Osteocyte (in vitro differentiated cells): ENCODE results near the gene ABCG5. TPM values are rescaled to one million over a fixed set of nuclear protein-coding genes. Genes with fewer than 3 reads are reported as not detected.

Experiments
- DNase-seq: peaks from one replicate; pipeline ENCODE4 v3.0.0; 2021; ENCODE audit warnings: mixed read lengths; ENCODE audit not compliant: unreplicated experiment; ENCODE audit errors: extremely low spot score
- H3K27ac Mint-ChIP-seq: one replicate; pipeline ENCODE4 v1.8.0; 2021; ENCODE audit warnings: mild to moderate bottlenecking, mixed read lengths; ENCODE audit not compliant: unreplicated experiment
- H3K27me3 Mint-ChIP-seq: one replicate; pipeline ENCODE4 v1.8.0; 2021; ENCODE audit warnings: mixed read lengths; ENCODE audit not compliant: unreplicated experiment
- H3K36me3 Mint-ChIP-seq: one replicate; pipeline ENCODE4 v1.8.0; 2021; ENCODE audit warnings: mixed read lengths; ENCODE audit not compliant: unreplicated experiment
- H3K4me1 Mint-ChIP-seq: one replicate; pipeline ENCODE4 v1.8.0; 2021; ENCODE audit warnings: mixed read lengths; ENCODE audit not compliant: unreplicated experiment
- H3K4me3 Mint-ChIP-seq: one replicate; pipeline ENCODE4 v1.8.0; 2021; ENCODE audit warnings: mild to moderate bottlenecking, moderate library complexity, mixed read lengths; ENCODE audit not compliant: unreplicated experiment
- H3K9me3 Mint-ChIP-seq: one replicate; pipeline ENCODE4 v1.8.0; 2021; ENCODE audit warnings: mixed read lengths; ENCODE audit not compliant: unreplicated experiment
- total RNA-seq: library from RNA; stranded (reverse); gene quantifications from 2 replicates; pipeline ENCODE4 v1.2.1, GENCODE V29; 2021
- TF ChIP-seq, protein P1 (sequence below): fragments of 200-600 bp; sonication (generic); IDR thresholded peaks from 2 replicates; pipeline ENCODE4 v1.5.0; 2021; ENCODE audit warnings: antibody characterized with exemption, mild to moderate bottlenecking, moderate library complexity

The ABCG5 gene
- total RNA-seq, 1 donor from 2014 or later: not detected

DNA sequence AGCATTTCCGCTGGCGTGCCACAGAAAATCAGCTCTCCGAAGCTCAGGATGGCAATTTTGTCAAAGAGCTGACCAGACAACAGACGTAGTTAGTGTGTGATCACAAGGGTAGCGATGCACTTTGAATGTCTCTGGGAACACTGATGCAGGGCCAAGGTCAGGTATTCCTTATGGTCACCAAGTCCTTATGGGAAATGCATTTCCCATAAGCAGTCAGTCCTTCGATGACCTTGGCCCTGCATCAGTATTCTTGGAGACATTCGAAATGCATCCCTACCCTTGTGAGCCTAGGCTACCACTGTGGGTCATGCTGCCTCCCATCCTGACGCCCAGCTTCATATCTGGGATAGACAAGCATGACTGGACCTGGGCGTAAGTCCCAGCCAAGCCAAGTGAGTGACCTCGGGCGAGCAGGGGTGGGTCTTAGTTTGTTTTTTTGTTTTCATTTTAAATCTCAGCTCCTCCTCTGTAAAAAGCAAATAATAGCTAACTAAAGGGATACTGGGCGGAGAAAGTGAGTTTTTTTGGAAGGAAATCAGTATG is 13.6 kb downstream of the ABCG5 start:
- no peak for DNase-seq
- no peaks in the 10 kb centered on the region for H3K9me3 Mint-ChIP-seq
- TF ChIP-seq, protein P1, sequence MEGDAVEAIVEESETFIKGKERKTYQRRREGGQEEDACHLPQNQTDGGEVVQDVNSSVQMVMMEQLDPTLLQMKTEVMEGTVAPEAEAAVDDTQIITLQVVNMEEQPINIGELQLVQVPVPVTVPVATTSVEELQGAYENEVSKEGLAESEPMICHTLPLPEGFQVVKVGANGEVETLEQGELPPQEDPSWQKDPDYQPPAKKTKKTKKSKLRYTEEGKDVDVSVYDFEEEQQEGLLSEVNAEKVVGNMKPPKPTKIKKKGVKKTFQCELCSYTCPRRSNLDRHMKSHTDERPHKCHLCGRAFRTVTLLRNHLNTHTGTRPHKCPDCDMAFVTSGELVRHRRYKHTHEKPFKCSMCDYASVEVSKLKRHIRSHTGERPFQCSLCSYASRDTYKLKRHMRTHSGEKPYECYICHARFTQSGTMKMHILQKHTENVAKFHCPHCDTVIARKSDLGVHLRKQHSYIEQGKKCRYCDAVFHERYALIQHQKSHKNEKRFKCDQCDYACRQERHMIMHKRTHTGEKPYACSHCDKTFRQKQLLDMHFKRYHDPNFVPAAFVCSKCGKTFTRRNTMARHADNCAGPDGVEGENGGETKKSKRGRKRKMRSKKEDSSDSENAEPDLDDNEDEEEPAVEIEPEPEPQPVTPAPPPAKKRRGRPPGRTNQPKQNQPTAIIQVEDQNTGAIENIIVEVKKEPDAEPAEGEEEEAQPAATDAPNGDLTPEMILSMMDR: no peak
- no peak overlapping the region for H3K4me3 Mint-ChIP-seq
- H3K4me1 Mint-ChIP-seq: no peaks in the 10 kb centered on the region
- no peak overlapping the region for H3K27ac Mint-ChIP-seq
- no peaks in the 10 kb centered on the region for H3K36me3 Mint-ChIP-seq
- peaks cover 46% of the 10 kb centered on the region for H3K27me3 Mint-ChIP-seq

DNA sequence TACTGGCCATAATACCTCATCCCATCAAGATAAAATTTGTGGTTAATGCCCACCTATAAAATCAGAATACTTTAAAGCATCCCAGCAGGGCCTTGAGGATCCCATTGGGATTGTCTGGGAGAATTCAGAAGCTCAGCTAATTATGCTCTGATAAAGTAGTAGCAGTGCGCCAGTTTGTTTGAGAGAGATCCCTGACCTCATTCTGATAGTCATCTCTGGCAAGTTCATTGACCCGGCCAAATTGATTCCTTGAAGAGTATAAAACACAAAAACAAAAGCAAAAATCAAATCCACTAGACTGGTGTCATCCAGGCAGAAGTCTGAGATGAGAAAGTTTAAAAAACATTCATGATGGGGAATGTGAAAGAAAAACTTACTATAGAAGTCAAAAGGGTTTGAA is 14.1 kb downstream of the ABCG5 start:
- H3K4me3 Mint-ChIP-seq: no peak overlapping the region
- TF ChIP-seq, protein P1: no peak
- H3K36me3 Mint-ChIP-seq: no peaks in the 10 kb centered on the region
- H3K27ac Mint-ChIP-seq: no peak overlapping the region
- no peaks in the 10 kb centered on the region for H3K4me1 Mint-ChIP-seq
- no peaks in the 10 kb centered on the region for H3K9me3 Mint-ChIP-seq
- peaks cover 42% of the 10 kb centered on the region for H3K27me3 Mint-ChIP-seq
- DNase-seq: no peak

DNA sequence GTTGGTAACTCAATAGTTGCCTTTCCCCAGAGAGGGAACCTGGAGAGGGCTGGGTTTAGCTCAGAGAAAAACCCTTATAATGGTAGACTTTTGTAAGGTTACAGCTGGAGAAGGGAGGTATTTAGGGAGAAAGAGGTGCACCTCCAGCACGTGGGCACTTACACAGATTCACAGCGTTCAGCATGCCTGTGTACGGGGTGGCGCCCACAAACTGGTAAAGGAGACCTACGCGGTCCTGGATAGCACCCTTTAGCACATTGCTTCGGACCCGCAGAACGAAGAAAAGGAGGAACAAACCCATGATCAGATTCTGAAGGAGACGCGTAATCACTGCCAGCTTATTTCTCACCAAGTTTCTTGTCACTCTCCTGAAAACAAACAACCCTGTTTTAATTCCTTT is 14.9 kb downstream of the ABCG5 start:
- Mint-ChIP-seq H3K4me3 (no peak overlapping the region), H3K27ac (no peak overlapping the region), H3K27me3 (peaks cover 40% of the 10 kb centered on the region), H3K4me1 (peaks cover under 1% of the 10 kb centered on the region), H3K9me3 (no peaks in the 10 kb centered on the region), H3K36me3 (no peaks in the 10 kb centered on the region)
- TF ChIP-seq, protein P1: no peak
- DNase-seq: no peak

DNA sequence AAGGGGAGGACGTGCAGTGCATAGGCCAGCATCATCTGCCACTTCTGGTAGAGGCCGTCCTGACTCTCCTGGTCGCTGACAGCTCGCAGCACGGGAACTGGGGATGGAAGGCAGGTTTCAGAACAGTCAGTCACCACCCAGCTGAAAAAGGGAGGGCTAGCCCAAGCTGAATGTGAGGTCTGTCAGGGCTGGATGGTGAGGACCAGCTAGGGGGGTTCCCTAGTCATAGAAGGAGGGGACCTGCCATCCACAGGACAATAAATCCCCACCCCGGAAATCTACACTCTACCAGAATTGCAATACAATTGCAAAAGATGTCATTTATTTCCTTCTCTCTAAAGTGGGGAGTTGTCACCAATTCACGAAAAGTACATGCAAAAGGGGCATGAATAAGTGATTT is 15.8 kb downstream of the ABCG5 start:
- Mint-ChIP-seq H3K27me3 (peaks cover 42% of the 10 kb centered on the region), H3K36me3 (no peaks in the 10 kb centered on the region), H3K4me3 (no peak overlapping the region), H3K9me3 (no peaks in the 10 kb centered on the region), H3K4me1 (peaks cover 2% of the 10 kb centered on the region), H3K27ac (no peak overlapping the region)
- TF ChIP-seq, protein P1: no peak
- DNase-seq: no peak

DNA sequence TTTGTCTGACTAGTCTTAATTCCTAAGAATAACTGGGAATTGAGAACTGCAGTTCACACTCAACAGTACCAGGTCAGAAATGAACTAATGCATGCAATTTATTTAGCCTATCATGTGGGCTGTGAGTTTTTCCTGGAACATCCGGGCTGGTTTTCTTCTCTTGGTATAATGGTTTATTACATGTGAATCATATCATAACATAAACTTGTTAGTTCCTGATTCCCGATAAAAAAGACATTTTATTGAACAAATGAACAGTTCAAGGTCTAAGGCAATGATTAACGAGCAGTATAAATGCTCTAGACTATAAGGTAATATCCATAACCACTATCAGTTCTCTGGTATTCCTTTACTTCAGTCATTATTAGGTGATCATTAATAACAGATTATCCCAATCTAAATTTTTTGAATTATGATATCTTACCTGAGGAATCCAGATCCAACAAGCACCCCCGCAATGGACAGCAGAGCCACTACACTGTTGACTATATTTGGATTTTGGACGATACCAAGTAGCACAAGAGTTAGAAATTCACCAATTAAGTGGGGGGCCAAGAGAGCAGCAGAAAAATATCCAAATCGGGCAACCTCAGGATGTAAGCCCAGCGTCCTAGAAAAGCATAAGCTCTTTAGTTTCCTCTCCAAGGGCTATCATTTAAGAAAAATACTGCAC is 19.0 kb downstream of the ABCG5 start:
- no peak overlapping the region for H3K4me3 Mint-ChIP-seq
- peaks cover 4% of the 10 kb centered on the region for H3K36me3 Mint-ChIP-seq
- no peak overlapping the region for H3K27ac Mint-ChIP-seq
- TF ChIP-seq, protein P1: no peak
- H3K9me3 Mint-ChIP-seq: no peaks in the 10 kb centered on the region
- no peak for DNase-seq
- peaks cover 38% of the 10 kb centered on the region for H3K27me3 Mint-ChIP-seq
- peaks cover 2% of the 10 kb centered on the region for H3K4me1 Mint-ChIP-seq
